ENCODE results near the gene RUNDC3A. TPM values are rescaled to one million over a fixed set of nuclear protein-coding genes. Genes with fewer than 3 reads are reported as not detected.
A peak's percentile ranks its signal among the peaks of the same experiment; 100 is the strongest.
"Not testable (repeated sequence)": the region's sequence is repeated elsewhere in the genome, so short reads cannot be mapped to it uniquely, and the experiment has no call there.

Gene RUNDC3A
- total RNA-seq, 2 experiments from 2014 or later: 0.50 TPM; not detected in 1

DNA sequence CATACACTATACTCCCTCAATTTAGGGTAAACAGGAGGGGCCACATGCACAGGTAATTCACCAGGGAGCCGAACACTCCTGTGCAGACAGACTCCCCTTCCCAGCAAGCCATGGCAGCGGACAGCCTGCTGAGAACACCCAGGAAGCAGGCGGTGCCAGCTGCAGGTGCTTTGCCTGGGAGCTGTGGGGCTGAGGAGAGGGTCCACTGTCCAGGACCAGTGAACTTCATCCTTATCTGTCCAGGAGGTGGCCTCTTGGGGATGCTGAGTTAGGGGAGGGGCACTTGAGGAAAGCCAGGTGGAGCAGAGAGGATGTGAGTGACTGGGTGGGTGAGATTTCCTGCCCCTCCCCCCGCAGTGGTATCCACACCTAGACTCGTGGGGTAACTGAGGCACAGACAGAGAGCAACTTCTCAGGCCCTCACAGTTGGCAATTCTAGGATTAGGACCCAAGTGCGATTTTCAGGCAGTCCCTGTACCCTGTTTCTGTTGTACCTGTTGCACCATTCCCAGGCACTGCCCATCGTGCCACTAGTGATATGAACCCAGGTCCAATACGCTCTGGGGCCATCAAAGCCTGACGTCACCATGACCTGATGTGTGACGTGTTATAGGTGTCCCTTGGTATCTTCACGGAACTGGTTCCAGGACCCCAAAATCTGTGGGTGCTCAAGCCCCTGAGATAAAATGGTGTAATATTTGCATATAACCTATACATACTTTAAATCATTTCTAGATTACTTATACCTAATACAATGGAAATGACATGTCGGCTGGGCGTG, 37.9 kb downstream of the RUNDC3A start:
- H3K4me1 Mint-ChIP-seq: peaks cover 23% of the 10 kb centered on the region
- POLR2A ChIA-PET: interaction anchor here (0.8 to 1.9 kb wide), 6 partner anchors 13 to 148 kb away, joined by 3 to 15 read pairs (median 4); partner anchors contain the start of gene UBTF
- H3K9me3 Mint-ChIP-seq: no peaks in the 10 kb centered on the region
- H3K36me3 Mint-ChIP-seq: no peaks in the 10 kb centered on the region
- H3K4me3 Mint-ChIP-seq: peak overlapping the region; percentile 93
- H3K27me3 Mint-ChIP-seq: peaks cover 16% of the 10 kb centered on the region
- H3K27ac Mint-ChIP-seq: no peak overlapping the region
- ATAC-seq (ENCODE audit: low read depth) (no peak), DNase-seq (no peak)

DNA sequence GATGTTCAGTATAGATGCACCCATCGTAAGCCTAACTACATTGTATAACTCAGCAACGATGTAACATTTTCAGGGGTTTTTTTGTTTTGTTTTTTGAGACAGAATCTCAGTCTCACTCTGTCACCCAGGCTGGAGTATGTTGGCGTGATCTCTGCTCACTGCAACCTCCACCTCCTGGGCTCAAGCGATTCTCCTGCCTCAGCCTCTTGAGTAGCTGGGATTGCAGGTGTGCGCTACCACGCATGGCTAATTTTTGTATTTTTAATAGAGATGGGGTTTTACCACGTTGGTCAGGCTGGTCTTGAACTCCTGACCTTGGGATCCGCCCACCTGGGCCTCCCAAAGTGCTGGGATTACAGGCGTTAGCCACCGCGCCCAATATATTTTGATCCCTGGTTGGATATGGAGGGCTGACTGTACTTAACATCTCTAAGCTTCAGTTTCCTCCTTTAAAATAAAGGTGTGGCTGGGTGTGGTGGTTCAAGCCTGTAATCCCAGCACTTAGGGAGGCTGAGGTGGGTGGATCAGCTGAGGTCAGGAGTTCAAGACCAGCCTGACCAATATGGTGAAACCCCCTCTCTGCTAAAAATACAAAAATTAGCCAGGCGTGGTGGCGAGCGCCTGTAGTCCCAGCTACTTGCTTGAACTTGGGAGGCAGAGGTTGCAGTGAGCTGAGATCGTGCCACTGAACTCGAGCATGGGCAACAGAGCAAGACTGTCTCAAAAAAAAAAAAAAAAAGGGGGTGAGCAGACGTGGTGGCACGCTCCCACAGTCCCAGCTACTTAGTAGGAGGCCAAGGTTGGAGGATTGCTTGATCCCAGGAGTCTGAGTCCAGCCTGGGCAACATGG, 39.0 kb downstream of the RUNDC3A start:
- DNase-seq; ATAC-seq (ENCODE audit: low read depth); H3K27ac Mint-ChIP-seq; H3K4me3 Mint-ChIP-seq; H3K36me3 Mint-ChIP-seq; H3K9me3 Mint-ChIP-seq: not testable (repeated sequence)
- Mint-ChIP-seq H3K4me1 (peaks cover 23% of the 10 kb centered on the region), H3K27me3 (peaks cover 12% of the 10 kb centered on the region)
- POLR2A ChIA-PET: interaction anchor here (0.5 kb wide), 1 partner anchor 174 kb away, joined by 5 read pairs; no protein-coding TSS in a partner anchor

DNA sequence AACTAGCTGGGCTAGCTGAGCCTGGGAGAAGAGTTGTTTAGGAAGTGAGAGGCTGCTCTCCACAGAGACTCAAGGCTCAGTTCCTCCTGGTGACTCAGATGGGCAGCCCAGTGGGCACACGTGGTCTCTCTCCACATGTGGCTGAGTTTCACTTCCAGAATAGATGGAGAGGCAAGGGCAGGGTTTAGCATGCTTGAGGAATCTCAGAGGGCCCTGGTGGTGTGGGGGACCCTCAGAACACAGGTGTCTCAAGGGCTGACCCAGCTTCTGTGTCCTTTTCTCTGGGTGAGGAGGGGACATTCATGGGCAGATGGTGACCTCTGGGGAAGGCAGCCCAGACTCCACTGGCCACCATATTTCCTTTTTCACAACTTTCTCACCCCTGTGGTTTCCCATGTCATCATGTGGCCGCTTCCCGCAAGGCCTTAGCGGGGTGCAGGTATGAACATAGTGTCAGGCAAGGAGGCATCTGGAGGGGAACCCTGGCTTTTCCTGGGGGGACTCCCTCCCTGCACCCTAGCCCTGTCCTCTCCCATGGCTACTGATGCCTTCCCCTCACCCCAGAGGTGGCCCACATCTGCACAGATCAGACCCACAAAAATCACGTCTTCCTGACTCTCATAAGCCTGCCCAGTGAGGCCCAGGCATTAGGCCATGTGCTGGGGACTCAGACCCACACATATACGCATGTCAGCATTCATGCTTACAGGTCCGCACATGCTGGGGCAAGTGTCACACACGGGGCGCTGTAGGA, 40.0 kb downstream of the RUNDC3A start:
- no peak overlapping the region for H3K4me3 Mint-ChIP-seq
- H3K9me3 Mint-ChIP-seq: no peaks in the 10 kb centered on the region
- H3K36me3 Mint-ChIP-seq: peaks cover 3% of the 10 kb centered on the region
- no peak for ATAC-seq (ENCODE audit: low read depth)
- peak overlapping the region; percentile 37 for H3K27ac Mint-ChIP-seq
- POLR2A ChIA-PET: interaction anchor here (0.5 kb wide), 1 partner anchor 175 kb away, joined by 5 read pairs; no protein-coding TSS in a partner anchor
- peaks cover 24% of the 10 kb centered on the region for H3K4me1 Mint-ChIP-seq
- no peak for DNase-seq
- peaks cover 5% of the 10 kb centered on the region for H3K27me3 Mint-ChIP-seq

DNA sequence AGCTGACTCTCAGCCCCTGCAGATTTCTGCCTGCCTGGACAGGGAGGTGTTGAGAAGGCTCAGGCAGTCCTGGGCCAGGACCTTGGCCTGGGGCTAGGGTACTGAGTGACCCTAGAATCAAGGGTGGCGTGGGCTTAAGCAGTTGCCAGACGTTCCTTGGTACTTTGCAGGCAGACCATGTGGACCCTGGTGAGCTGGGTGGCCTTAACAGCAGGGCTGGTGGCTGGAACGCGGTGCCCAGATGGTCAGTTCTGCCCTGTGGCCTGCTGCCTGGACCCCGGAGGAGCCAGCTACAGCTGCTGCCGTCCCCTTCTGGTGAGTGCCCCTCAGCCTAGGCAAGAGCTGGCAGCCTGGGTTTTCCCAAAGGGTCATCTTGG, 40.6 kb downstream of the RUNDC3A start:
- Mint-ChIP-seq H3K27me3 (peaks cover 2% of the 10 kb centered on the region), H3K4me1 (peaks cover 24% of the 10 kb centered on the region), H3K36me3 (peaks cover 3% of the 10 kb centered on the region), H3K4me3 (no peak overlapping the region), H3K27ac (no peak overlapping the region), H3K9me3 (no peaks in the 10 kb centered on the region)
- POLR2A ChIA-PET: no interaction called here
- no peak for ATAC-seq (ENCODE audit: low read depth)
- no peak for DNase-seq

DNA sequence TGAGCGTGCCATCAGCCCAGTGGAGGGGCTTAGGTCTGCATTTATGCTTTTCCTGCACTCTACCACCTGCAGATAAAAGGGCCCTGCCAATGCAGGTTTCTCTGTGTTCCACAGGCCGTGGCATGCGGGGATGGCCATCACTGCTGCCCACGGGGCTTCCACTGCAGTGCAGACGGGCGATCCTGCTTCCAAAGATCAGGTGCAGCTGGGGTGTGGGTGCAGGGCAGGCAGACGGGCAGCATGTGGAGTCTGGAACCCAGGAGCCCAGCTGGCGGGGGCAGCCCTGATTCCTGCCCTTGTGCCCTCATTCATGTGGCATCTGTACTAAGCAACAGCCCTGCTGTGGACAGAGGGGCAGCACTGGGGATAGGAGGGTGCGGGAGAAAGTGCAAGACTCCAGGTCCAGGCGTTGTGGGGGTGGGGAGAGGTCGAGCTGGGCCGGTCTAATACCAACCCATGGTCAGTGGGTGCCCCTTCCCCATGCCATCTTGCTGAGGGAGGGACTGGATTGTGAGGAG, 41.2 kb downstream of the RUNDC3A start:
- Mint-ChIP-seq H3K4me3 (no peak overlapping the region), H3K27me3 (peaks cover 2% of the 10 kb centered on the region), H3K4me1 (peaks cover 24% of the 10 kb centered on the region), H3K36me3 (peaks cover 3% of the 10 kb centered on the region), H3K27ac (no peak overlapping the region), H3K9me3 (no peaks in the 10 kb centered on the region)
- POLR2A ChIA-PET: interaction anchor here (1.6 to 2.0 kb wide), 2 partner anchors 131 to 140 kb away, joined by 4 read pairs; no protein-coding TSS in a partner anchor
- DNase-seq (no peak), ATAC-seq (ENCODE audit: low read depth) (no peak)

DNA sequence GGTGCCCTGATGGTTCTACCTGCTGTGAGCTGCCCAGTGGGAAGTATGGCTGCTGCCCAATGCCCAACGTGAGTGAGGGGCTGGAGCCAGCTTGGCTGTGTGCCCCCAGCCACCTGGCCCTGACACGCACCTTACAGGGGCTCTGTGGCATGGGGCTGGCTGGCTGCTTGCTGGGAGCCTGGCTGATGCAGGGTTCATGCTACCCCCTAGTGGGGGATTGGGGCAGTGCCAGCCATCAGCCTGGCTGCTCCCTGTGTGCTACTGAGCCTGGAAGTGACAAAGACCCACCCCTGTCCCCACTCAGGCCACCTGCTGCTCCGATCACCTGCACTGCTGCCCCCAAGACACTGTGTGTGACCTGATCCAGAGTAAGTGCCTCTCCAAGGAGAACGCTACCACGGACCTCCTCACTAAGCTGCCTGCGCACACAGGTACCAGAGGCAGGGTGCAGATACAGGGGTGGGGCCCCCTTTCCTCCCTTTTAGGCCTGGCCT, 42.4 kb downstream of the RUNDC3A start:
- Mint-ChIP-seq H3K4me1 (peaks cover 17% of the 10 kb centered on the region), H3K4me3 (no peak overlapping the region), H3K27me3 (peaks cover 8% of the 10 kb centered on the region), H3K36me3 (peaks cover 3% of the 10 kb centered on the region), H3K9me3 (no peaks in the 10 kb centered on the region), H3K27ac (no peak overlapping the region)
- POLR2A ChIA-PET: interaction anchor here (0.9 to 2.0 kb wide), 4 partner anchors 12 to 147 kb away, joined by 3 to 6 read pairs (median 4); no protein-coding TSS in a partner anchor
- peak; percentile 82 for DNase-seq
- ATAC-seq (ENCODE audit: low read depth): peak; percentile 79

DNA sequence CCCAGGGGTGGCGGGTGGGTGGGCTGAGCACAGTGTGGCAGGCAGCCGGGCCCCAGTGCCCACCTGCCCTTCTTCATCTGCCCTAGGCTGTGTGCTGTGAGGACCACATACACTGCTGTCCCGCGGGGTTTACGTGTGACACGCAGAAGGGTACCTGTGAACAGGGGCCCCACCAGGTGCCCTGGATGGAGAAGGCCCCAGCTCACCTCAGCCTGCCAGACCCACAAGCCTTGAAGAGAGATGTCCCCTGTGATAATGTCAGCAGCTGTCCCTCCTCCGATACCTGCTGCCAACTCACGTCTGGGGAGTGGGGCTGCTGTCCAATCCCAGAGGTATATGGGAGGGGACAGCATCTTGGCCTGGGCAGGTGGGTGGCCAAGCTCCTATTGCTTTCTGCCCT, 43.1 kb downstream of the RUNDC3A start:
- peaks cover 8% of the 10 kb centered on the region for H3K27me3 Mint-ChIP-seq
- peaks cover 12% of the 10 kb centered on the region for H3K4me1 Mint-ChIP-seq
- no peak overlapping the region for H3K4me3 Mint-ChIP-seq
- ATAC-seq (ENCODE audit: low read depth) (no peak), DNase-seq (no peak)
- POLR2A ChIA-PET: interaction anchor here (0.9 to 2.0 kb wide), 3 partner anchors 11 to 147 kb away, joined by 3 to 6 read pairs (median 4); no protein-coding TSS in a partner anchor
- no peak overlapping the region for H3K27ac Mint-ChIP-seq
- H3K9me3 Mint-ChIP-seq: no peaks in the 10 kb centered on the region
- H3K36me3 Mint-ChIP-seq: peaks cover 3% of the 10 kb centered on the region

DNA sequence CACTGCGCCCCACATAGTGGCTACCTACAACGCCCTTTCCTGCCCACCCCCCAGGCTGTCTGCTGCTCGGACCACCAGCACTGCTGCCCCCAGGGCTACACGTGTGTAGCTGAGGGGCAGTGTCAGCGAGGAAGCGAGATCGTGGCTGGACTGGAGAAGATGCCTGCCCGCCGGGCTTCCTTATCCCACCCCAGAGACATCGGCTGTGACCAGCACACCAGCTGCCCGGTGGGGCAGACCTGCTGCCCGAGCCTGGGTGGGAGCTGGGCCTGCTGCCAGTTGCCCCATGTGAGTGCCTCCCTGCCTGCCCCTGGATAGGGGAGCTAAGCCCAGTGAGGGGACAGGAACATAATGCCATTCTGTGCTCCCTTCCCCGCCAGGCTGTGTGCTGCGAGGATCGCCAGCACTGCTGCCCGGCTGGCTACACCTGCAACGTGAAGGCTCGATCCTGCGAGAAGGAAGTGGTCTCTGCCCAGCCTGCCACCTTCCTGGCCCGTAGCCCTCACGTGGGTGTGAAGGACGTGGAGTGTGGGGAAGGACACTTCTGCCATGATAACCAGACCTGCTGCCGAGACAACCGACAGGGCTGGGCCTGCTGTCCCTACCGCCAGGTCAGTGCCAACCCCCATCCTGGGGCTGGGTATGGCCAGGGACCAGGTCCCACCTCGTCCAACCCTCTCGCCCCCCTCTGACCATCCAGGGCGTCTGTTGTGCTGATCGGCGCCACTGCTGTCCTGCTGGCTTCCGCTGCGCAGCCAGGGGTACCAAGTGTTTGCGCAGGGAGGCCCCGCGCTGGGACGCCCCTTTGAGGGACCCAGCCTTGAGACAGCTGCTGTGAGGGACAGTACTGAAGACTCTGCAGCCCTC, 43.8 kb downstream of the RUNDC3A start:
- Mint-ChIP-seq H3K27ac (no peak overlapping the region), H3K4me3 (no peak overlapping the region), H3K9me3 (no peaks in the 10 kb centered on the region), H3K27me3 (peaks cover 8% of the 10 kb centered on the region), H3K4me1 (peaks cover 12% of the 10 kb centered on the region), H3K36me3 (peaks cover 3% of the 10 kb centered on the region)
- ATAC-seq (ENCODE audit: low read depth) (no peak), DNase-seq (no peak)
- POLR2A ChIA-PET: interaction anchor here (0.6 to 1.6 kb wide), 2 partner anchors 148 to 177 kb away, joined by 3 read pairs; no protein-coding TSS in a partner anchor

DNA sequence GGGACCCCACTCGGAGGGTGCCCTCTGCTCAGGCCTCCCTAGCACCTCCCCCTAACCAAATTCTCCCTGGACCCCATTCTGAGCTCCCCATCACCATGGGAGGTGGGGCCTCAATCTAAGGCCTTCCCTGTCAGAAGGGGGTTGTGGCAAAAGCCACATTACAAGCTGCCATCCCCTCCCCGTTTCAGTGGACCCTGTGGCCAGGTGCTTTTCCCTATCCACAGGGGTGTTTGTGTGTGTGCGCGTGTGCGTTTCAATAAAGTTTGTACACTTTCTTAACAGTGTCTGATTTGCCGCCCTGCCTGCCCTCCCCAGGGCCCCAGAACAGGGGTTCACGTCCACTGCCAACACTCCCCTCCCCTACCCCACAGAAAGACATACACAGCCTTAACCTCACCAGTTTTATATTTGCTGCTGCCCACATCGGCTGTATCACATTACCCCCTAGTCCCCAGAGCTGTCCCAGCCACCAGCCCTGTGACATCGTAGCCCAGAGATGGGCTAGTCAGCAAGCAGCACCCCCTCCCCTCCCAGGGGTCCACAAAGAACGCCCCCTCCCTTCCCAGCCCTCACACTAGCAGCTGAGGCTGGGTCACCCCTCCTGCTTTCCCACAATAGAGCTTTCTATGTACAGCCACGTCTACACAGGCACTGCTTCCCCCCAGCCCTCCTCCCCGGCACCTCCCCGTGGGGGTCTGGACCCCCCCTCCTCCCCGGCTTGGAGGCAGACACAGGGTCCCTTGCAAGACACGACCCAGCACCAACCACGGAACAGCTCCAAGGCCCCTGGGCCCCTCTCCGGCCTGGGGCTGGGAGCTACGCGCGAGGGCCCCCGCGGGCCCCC, 44.6 kb downstream of the RUNDC3A start:
- peak overlapping the region; percentile 48 for H3K27ac Mint-ChIP-seq
- POLR2A ChIA-PET: interaction anchor here (0.6 to 1.2 kb wide), 3 partner anchors 131 to 178 kb away, joined by 3 read pairs; no protein-coding TSS in a partner anchor

DNA sequence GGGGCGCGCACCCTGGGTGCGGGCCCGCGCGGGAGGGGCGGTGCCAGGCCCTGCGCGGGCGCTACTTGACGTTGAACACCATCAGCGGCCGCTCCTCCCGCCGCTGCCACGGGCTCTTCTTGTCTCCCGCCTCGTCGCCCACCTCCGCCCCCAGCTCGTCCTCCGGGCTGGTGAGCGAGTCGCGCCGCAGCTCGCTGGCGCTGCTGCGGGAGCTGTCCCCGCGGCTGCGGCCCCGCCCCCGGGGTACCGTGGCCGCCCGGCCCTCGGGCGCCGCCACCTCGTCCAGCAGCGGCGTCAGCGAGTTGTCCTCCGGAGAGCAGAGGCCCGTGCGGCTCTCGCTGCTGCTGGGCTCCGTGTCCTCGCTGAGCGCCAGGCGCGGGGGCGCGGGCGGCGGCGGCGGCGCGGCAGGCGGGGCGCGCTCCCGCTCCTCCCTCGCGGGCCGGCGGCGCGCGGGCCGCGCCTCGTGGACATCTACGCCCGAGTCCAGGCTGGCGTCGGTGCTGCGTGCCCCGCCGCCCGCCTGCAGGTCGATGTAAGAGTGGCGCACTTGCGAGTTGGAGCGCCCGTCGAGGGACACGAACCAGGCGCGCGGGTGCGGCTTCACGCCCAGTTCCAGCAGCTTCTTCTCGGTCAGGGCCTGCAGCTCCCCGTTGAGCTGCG, 45.4 kb downstream of the RUNDC3A start:
- Mint-ChIP-seq H3K27me3 (peaks cover 8% of the 10 kb centered on the region), H3K4me1 (peaks cover 2% of the 10 kb centered on the region), H3K4me3 (peak overlapping the region; percentile 61), H3K36me3 (peaks cover 3% of the 10 kb centered on the region), H3K9me3 (no peaks in the 10 kb centered on the region), H3K27ac (no peak overlapping the region)
- POLR2A ChIA-PET: interaction anchor here (0.6 to 1.3 kb wide), 5 partner anchors 9 to 168 kb away, joined by 3 to 4 read pairs (median 3); no protein-coding TSS in a partner anchor
- no peak for ATAC-seq (ENCODE audit: low read depth)
- DNase-seq: peak; percentile 55

More for the DNA sequence above, 44.6 kb downstream of the RUNDC3A start:
- ATAC-seq (ENCODE audit: low read depth) (no peak), DNase-seq (no peak)
- H3K9me3 Mint-ChIP-seq: no peaks in the 10 kb centered on the region
- peaks cover 8% of the 10 kb centered on the region for H3K27me3 Mint-ChIP-seq
- peak overlapping the region; percentile 58 for H3K4me3 Mint-ChIP-seq
- peaks cover 9% of the 10 kb centered on the region for H3K4me1 Mint-ChIP-seq
- peaks cover 3% of the 10 kb centered on the region for H3K36me3 Mint-ChIP-seq
